Mucosa of stomach (tissue), 1 donor: ENCODE results near the gene OR2C3.
"Not testable (repeated sequence)": the region's sequence is repeated elsewhere in the genome, so short reads cannot be mapped to it uniquely, and the experiment has no call there.

Source experiments
- H3K27me3 ChIP-seq: one replicate; pipeline ENCODE4 v1.7.0; 2013; ENCODE audit warnings: mild to moderate bottlenecking, low read length; ENCODE audit not compliant: control insufficient read depth, insufficient read depth
- H3K36me3 ChIP-seq: one replicate; pipeline ENCODE4 v1.7.0; 2013; ENCODE audit warnings: low read length; ENCODE audit not compliant: control insufficient read depth, insufficient read depth
- H3K4me1 ChIP-seq: one replicate; pipeline ENCODE4 v1.7.0; 2013; ENCODE audit warnings: mild to moderate bottlenecking, low read length; ENCODE audit not compliant: control insufficient read depth, insufficient read depth
- H3K4me3 ChIP-seq: one replicate; pipeline ENCODE4 v1.7.0; 2013; ENCODE audit warnings: low read length
- H3K9ac ChIP-seq: one replicate; pipeline ENCODE4 v1.7.0; 2013; ENCODE audit warnings: mild to moderate bottlenecking, low read length, moderate library complexity
- H3K9me3 ChIP-seq: one replicate; pipeline ENCODE4 v1.7.0; 2013; ENCODE audit warnings: mild to moderate bottlenecking, low read length, moderate library complexity; ENCODE audit not compliant: control insufficient read depth
- donor health status: Pancreatic carcinoma.

The OR2C3 gene

GRCh38 chr1:247506831-247507230 lies 29.4 kb downstream of the OR2C3 start:
- Histone ChIP-seq H3K9ac (no peak overlapping the region), H3K27me3 (no peaks in the 10 kb centered on the region), H3K9me3 (no peaks in the 10 kb centered on the region), H3K4me1 (no peaks in the 10 kb centered on the region), H3K4me3 (no peak overlapping the region), H3K36me3 (no peaks in the 10 kb centered on the region)

GRCh38 chr1:247500865-247501264 lies 35.4 kb downstream of the OR2C3 start:
- no peaks in the 10 kb centered on the region for H3K4me1 ChIP-seq
- no peaks in the 10 kb centered on the region for H3K36me3 ChIP-seq
- no peaks in the 10 kb centered on the region for H3K9me3 ChIP-seq
- H3K9ac ChIP-seq = no peak overlapping the region
- no peaks in the 10 kb centered on the region for H3K27me3 ChIP-seq
- H3K4me3 ChIP-seq = no peak overlapping the region

DNA sequence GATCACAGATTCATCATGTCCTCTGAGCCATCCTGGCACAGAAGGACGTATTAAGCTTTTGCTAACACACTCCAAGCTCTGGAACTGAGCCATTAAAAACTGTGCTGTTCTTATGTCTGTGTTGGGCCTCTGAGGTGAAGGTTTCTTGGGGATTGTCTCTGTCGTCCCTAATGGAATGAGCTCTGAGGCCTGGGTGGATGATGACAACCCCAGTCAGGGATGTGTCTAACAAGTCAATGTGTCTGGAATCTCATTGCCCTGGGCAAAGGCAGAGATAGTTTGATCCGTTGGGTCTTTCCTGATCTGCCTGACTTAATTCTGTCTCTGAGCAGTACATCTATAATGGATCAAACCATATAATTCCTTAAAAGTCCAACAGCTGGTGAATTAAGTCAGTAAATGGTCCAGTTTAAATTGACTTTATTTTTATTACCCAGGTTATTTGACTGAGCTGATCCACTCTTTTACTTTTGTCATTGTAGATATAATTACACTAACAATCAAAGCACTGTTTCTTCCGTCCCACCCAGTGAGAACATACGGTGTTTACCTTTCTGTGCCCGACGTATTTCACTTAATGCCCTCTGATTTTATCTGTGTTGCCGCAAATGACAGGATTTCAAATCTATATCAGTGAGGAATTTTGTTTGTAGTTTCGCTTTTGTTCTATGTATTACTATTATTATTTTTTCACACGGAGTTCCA lies 39.5 kb downstream of the OR2C3 start:
- no peaks in the 10 kb centered on the region for H3K4me1 ChIP-seq
- no peaks in the 10 kb centered on the region for H3K9me3 ChIP-seq
- no peak overlapping the region for H3K4me3 ChIP-seq
- no peaks in the 10 kb centered on the region for H3K36me3 ChIP-seq
- H3K9ac ChIP-seq = no peak overlapping the region
- no peaks in the 10 kb centered on the region for H3K27me3 ChIP-seq

DNA sequence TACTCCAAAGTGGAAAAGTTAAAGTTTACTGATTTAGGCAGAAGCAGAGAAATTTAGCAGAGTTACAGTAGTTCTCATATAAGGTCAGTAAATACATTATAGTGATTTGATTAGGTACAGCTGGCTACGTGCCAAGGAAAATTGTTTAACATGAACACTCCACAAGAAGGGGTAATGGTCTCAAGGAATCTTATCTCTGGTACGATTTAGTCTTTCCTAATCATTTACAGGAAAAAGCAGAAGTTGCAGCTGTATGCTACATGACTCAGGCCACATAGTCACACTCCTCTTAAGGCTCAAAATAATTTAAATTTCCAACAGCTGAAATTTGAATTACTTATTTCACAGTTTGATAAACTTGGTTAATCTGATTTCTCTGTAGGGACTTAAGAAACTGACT lies 41.5 kb downstream of the OR2C3 start:
- Histone ChIP-seq H3K36me3 (no peaks in the 10 kb centered on the region), H3K9me3 (no peaks in the 10 kb centered on the region), H3K27me3 (no peaks in the 10 kb centered on the region), H3K4me3 (no peak overlapping the region), H3K4me1 (no peaks in the 10 kb centered on the region), H3K9ac (no peak overlapping the region)

GRCh38 chr1:247493106-247493505 lies 43.1 kb downstream of the OR2C3 start:
- H3K4me1 ChIP-seq = no peaks in the 10 kb centered on the region
- no peak overlapping the region for H3K9ac ChIP-seq
- no peaks in the 10 kb centered on the region for H3K36me3 ChIP-seq
- H3K27me3 ChIP-seq = no peaks in the 10 kb centered on the region
- H3K9me3 ChIP-seq = no peaks in the 10 kb centered on the region
- no peak overlapping the region for H3K4me3 ChIP-seq

DNA sequence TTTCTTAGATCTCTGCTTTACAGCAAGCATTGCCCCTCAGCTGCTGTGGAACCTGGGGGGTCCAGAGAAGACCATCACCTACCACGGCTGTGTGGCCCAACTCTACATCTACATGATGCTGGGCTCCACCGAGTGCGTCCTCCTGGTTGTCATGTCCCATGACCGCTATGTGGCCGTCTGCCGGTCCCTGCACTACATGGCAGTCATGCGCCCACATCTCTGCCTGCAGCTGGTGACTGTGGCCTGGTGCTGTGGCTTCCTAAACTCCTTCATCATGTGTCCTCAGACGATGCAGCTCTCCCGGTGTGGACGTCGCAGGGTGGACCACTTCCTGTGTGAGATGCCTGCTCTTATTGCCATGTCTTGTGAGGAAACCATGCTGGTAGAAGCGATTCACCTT lies 44.9 kb downstream of the OR2C3 start:
- Histone ChIP-seq H3K4me1 (no peaks in the 10 kb centered on the region), H3K27me3 (no peaks in the 10 kb centered on the region), H3K4me3 (no peak overlapping the region), H3K36me3 (no peaks in the 10 kb centered on the region), H3K9me3 (no peaks in the 10 kb centered on the region), H3K9ac (no peak overlapping the region)

DNA sequence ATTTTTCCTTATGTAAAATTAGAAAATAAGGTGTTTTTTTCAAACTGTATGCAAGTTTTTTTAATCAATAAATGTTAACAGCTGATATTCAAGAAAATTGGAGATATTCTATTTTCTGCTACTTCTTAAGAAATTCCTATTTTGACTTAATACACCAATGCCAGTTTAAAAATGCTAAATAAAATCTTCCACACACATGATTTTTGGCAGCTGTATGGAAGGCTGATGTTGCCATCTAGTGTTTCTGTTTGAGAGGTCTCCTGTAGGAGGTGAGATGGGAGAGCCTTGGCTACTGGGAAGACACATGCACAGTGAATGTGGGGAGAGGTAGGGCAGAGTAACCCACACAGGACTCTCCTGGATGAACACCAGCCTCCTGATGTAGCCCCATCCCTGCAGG lies 49.2 kb downstream of the OR2C3 start:
- Histone ChIP-seq H3K4me3 (no peak overlapping the region), H3K4me1 (no peaks in the 10 kb centered on the region), H3K27me3 (no peaks in the 10 kb centered on the region), H3K36me3 (no peaks in the 10 kb centered on the region), H3K9ac (no peak overlapping the region), H3K9me3 (no peaks in the 10 kb centered on the region)

DNA sequence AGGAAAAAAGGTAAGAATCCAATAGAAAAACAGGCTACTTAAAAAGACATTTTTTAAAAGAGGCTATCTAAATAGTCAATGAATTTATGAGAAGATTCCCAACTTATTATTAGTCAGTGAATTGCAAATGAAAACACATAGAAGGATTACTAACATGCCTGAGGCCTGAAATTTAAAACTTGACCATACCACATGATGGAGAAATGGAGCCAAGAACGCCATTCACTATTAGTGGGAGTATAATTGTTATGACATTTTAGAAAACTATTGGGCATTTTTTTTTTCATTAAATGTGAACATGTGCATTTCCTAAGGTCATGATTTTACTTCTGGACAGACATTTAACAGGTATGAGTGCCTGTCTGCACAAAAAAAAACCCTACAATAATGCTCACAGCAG lies 53.5 kb downstream of the OR2C3 start:
- H3K4me3 ChIP-seq = no peak overlapping the region
- no peaks in the 10 kb centered on the region for H3K36me3 ChIP-seq
- no peaks in the 10 kb centered on the region for H3K9me3 ChIP-seq
- no peaks in the 10 kb centered on the region for H3K27me3 ChIP-seq
- H3K9ac ChIP-seq = no peak overlapping the region
- no peaks in the 10 kb centered on the region for H3K4me1 ChIP-seq

DNA sequence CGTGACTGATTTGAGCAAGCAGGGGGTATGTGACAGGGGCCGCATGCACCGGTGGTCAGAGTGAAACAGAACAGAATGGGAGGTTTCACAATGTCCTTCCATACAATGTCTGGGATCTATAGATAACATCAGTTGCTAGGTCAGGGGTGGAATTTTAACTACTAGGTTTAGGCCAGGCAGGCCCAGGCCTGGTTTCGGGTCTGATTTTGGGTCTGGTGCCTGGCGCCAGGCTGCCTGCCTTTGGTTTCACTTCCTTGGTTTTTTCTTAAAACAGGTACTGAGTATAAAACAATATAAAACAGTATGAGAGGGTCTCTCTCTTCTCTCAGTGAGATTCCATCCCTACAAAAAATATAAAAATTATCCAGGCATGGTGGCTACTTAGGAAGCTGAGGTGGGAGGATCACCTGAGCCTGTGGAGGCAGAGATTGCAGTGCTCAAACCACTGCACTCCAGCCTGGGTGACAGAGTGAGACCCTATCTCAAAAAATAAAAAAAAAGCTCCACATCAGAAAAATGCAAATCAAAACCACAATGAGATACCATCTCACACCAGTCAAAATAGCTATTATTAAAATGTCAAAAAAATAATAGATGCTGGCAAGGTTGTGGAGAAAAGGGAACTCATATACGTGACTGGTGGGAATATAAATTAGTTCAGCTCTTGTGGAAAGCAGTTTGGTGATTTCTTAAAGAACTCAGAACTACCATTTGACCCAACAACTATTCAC lies 59.7 kb downstream of the OR2C3 start:
- H3K4me3 ChIP-seq, H3K9me3 ChIP-seq, H3K36me3 ChIP-seq, H3K27me3 ChIP-seq, H3K4me1 ChIP-seq, H3K9ac ChIP-seq: not testable (repeated sequence)

DNA sequence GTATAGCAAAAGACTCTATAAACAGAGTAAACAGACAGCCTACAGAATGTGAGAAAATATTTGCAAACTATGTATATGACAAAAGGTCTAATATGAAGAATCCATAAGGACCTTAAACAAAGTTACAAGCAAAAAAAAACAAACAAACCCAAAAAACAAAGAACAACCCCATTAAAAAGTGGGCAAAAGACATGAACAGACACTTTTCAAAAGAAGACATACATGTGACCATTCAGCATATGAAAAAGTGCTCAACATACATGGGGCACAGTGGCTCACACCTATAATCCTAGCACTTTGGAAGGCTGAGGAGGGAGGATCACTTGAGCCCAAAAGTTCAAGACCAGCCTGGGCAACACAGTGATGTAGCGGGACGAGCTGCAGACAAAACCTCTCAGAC lies 60.4 kb downstream of the OR2C3 start:
- Histone ChIP-seq H3K9ac (no peak overlapping the region), H3K4me3 (no peak overlapping the region), H3K4me1 (no peaks in the 10 kb centered on the region), H3K27me3 (no peaks in the 10 kb centered on the region), H3K9me3 (no peaks in the 10 kb centered on the region), H3K36me3 (no peaks in the 10 kb centered on the region)
